Heart left ventricle (tissue), 16 donors: ENCODE measurements around the gene SMPD3. TPM values are rescaled to one million over a fixed set of nuclear protein-coding genes. Genes with fewer than 3 reads are reported as not detected.

Source experiments
- ATAC-seq, 4 donors: fragments of 200-7000 bp; cut with Tn5 transposase; one replicate each; pipeline ENCODE4 v1.9.1; 2020 to 2022; ENCODE audit warnings: moderate library complexity in 4 of 4, mild to moderate bottlenecking in 3 of 4, moderate number of reproducible peaks in 1 of 4
- DNase-seq, 5 donors: peaks; one replicate each; pipeline ENCODE4 v3.0.0-alpha.2; 2020
- H3K27ac ChIP-seq, 12 donors: fragments of 200-600 bp; sonication (generic) in 4 of 12; one replicate each; pipeline versions ENCODE4 v1.5.0 to v1.8.0; 2016 to 2022; ENCODE audit warnings: mild to moderate bottlenecking in 2 of 12
- H3K27me3 ChIP-seq, 9 donors: fragments of 200-600 bp; sonication (generic) in 2 of 9; one replicate each; pipeline versions ENCODE4 v1.5.1 to v1.8.0; 2016 to 2022; ENCODE audit warnings: mild to moderate bottlenecking in 3 of 9
- H3K36me3 ChIP-seq, 9 donors: fragments of 200-600 bp; sonication (generic) in 2 of 9; one replicate each; pipeline versions ENCODE4 v1.5.0 to v1.8.0; 2018 to 2022; ENCODE audit warnings: mild to moderate bottlenecking in 2 of 9
- H3K4me1 ChIP-seq, 12 donors: fragments of 200-600 bp; sonication (generic) in 4 of 12; one replicate each; pipeline versions ENCODE4 v1.5.0 to v1.8.0; 2016 to 2022; ENCODE audit warnings: mild to moderate bottlenecking in 3 of 12
- H3K4me3 ChIP-seq, 12 donors: fragments of 200-600 bp; sonication (generic) in 4 of 12; one replicate each; pipeline versions ENCODE4 v1.5.0 to v1.8.0; 2017 to 2022; ENCODE audit warnings: mild to moderate bottlenecking in 9 of 12, moderate library complexity in 4 of 12
- H3K9me3 ChIP-seq, 12 donors: fragments of 200-600 bp; sonication (generic) in 4 of 12; one replicate each; pipeline versions ENCODE4 v1.5.0 to v1.8.0; 2016 to 2022; ENCODE audit warnings: mild to moderate bottlenecking in 1 of 12
- POLR2A ChIP-seq, 2 donors: fragments of 450-650 bp; IDR thresholded peaks; one replicate each; pipeline ENCODE4 v1.6.1; 2017; ENCODE audit warnings: antibody characterized with exemption in 2 of 2, mild to moderate bottlenecking in 2 of 2, moderate library complexity in 2 of 2
- WGBS, 4 donors: extraction: QIAGEN DNeasy Blood & Tissue Kit in 2 of 4; methylation state at CpG; one replicate each; pipeline versions ENCODE4 v1.1.5 to v1.1.7; 2013 to 2018; 5-methylcytosine and 5-hydroxymethylcytosine counted together
- intact Hi-C, 10 donors: fragments of 100-400 bp; cut with DNase I; formaldehyde crosslinking; loops; one replicate each; pipeline versions ENCODE4 v1.11.1 to v1.14.2; 2022
- polyA plus RNA-seq, 2 donors: library from polyadenylated mRNA; stranded (reverse); fragments of 200-250 nt; gene quantifications; one replicate each; pipeline ENCODE4 v1.2.3, GENCODE V29; 2013
- total RNA-seq, 9 donors: library from RNA; depleted of rRNA in 2 of 9; stranded (reverse); fragments of >200 nt in 2 of 9; fragmentation: NEBNext Ultra II Directional in 3 of 9; extraction: Animal tissue kit (Norgen Biotek cat#: 25700) in 3 of 9; gene quantifications; one replicate each; pipeline versions ENCODE4 v1.1.0 to v1.2.4, GENCODE V29; 2016 to 2023
- TF ChIP-seq, protein P1 (sequence below), 12 donors: fragments of 200-600 bp; sonication (generic) in 4 of 12; IDR thresholded peaks; one replicate each; pipeline versions ENCODE4 v1.5.0 to v1.8.0; 2018 to 2022; ENCODE audit warnings: antibody characterized with exemption in 12 of 12, mild to moderate bottlenecking in 5 of 12
- donor health status: ischemic (EF 13 %, LVEDD 7.1; RV severe dilation, severe dysfunction).
- donor health status: healthy with polysubstance abuse.
- donor health status: DM: no; HTN: yes; CAD: no.
- donor health status: DM: no; HTN: no; CAD: no.
- donor health status: ischemic (EF 25% LVEDD 6.9; RV normal size, moderate dysfunction).
- donor health status: ischemic (EF 25% LVEDD 5.7; RV mildly dilated, moderate dysfunction).
- donor health status: healthy.
- donor health status: DM: yes; HTN: yes; CAD: no.
- donor health status: ischemic (EF 35%, LVEDD 5.7; RV mildly dilated, moderate dysfunction).
- donor health status: nonischemic (EF 11% LVEDD 7.7; RV severe dilation, severe dysfunction).
- donor health status: DM: yes; HTN: yes; CAD: no.
- donor health status: PGD.
- donor health status: ischemic (EF 29% LVEDD 5.4; RV normal size, mild dysfunction).
- donor health status: nonischemic (EF 23%, LVEDD 6.1; RV moderate dilation, normal function).

Gene SMPD3
- total and polyA plus RNA-seq, 11 donors = 0.07 to 14.4 (median 0.17) TPM; not detected in 3

DNA sequence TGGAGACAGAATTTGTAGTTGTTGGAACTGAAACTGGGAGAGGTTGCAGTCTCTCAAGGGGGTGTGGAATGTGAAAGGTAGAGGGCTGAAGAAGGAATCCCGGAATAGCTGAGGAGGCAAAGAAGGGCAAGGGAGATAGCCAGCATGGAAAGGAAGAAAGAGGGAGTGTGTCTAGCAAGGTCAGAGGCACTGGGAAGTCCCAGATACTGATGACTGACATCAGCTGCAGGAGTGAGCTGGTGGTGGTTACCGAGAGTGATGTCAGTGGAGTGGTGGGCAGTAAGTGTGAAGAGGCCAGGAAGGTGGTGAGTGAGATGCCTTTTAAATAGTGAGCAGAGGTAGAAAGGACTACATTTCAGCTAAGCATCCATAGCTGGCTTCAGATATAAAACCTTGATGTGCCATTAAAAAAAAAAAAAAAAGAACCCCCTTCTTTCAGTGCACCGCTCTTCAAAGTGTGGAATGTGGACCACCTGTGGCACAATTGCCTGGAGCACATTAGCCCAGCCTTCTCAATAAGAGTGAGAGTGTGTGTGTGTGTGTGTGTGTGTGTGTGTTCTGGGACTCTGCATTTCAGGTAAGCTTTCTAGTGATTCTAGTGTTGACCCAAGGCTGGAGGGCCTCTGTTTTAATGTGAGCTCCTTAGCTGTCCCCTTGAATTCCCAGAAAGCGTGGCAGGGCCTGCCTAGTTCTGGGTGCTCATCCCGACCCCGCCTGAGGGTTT, 129.0 kb downstream of the SMPD3 start:
- DNase-seq (no peak), ATAC-seq (no peak)
- no peaks in the 10 kb centered on the region for H3K4me1 ChIP-seq
- H3K27me3 ChIP-seq = no peaks in the 10 kb centered on the region
- 89 to 94% (median 93%) methylated on average over 6 of the region's 6 CpGs for WGBS, 4 donors
- intact Hi-C loops = no loop called here
- H3K4me3 ChIP-seq = no peak overlapping the region
- TF ChIP-seq, protein P1, sequence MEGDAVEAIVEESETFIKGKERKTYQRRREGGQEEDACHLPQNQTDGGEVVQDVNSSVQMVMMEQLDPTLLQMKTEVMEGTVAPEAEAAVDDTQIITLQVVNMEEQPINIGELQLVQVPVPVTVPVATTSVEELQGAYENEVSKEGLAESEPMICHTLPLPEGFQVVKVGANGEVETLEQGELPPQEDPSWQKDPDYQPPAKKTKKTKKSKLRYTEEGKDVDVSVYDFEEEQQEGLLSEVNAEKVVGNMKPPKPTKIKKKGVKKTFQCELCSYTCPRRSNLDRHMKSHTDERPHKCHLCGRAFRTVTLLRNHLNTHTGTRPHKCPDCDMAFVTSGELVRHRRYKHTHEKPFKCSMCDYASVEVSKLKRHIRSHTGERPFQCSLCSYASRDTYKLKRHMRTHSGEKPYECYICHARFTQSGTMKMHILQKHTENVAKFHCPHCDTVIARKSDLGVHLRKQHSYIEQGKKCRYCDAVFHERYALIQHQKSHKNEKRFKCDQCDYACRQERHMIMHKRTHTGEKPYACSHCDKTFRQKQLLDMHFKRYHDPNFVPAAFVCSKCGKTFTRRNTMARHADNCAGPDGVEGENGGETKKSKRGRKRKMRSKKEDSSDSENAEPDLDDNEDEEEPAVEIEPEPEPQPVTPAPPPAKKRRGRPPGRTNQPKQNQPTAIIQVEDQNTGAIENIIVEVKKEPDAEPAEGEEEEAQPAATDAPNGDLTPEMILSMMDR (IDR thresholded peaks at IDR 0.05) = no peak
- no peak for TF ChIP-seq POLR2A (IDR thresholded peaks at IDR 0.05)
- H3K36me3 ChIP-seq = peaks cover 0 to 95% (median 74%) of the 10 kb centered on the region in 9 donors
- no peaks in the 10 kb centered on the region for H3K9me3 ChIP-seq
- no peak overlapping the region for H3K27ac ChIP-seq

DNA sequence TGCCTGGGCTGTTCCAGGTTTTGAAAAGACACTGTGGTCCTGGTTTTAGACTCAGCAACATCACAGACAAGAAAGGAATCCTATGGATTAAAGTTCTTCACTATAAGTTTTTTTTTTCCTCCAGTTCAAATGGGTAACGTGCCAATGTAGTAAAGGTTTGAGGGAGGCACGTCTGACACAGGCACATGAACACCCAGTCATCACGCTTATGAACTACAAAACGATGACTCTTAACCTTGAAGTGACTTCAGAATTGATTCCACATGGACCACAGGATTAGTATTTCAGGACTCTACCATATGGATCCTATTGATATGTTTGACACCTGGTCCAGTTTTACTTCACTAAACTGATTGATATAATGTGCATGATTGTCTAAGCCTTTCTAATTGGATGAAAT, 135.2 kb downstream of the SMPD3 start:
- Histone ChIP-seq H3K36me3 (peaks cover 0 to 71% (median 44%) of the 10 kb centered on the region in 9 donors), H3K9me3 (no peaks in the 10 kb centered on the region), H3K4me3 (no peak overlapping the region), H3K4me1 (peaks cover 6 to 37% (median 26%) of the 10 kb centered on the region in 12 donors), H3K27me3 (no peaks in the 10 kb centered on the region), H3K27ac (no peak overlapping the region)
- intact Hi-C loops = loop anchor here in 9 of 10 donors (5.0 kb wide), 2 partner anchors 51 to 66 kb away; partner anchors contain the start of genes SLC7A6 (in 7 of the 9) and PLA2G15 (in 3 of the 9)
- no peak for TF ChIP-seq POLR2A (IDR thresholded peaks at IDR 0.05)
- TF ChIP-seq, protein P1 (IDR thresholded peaks at IDR 0.05) = no peak
- DNase-seq (no peak), ATAC-seq (no peak)
- WGBS, 4 donors = 81 to 87% (median 82%) methylated on average over 4 of the region's 4 CpGs

DNA sequence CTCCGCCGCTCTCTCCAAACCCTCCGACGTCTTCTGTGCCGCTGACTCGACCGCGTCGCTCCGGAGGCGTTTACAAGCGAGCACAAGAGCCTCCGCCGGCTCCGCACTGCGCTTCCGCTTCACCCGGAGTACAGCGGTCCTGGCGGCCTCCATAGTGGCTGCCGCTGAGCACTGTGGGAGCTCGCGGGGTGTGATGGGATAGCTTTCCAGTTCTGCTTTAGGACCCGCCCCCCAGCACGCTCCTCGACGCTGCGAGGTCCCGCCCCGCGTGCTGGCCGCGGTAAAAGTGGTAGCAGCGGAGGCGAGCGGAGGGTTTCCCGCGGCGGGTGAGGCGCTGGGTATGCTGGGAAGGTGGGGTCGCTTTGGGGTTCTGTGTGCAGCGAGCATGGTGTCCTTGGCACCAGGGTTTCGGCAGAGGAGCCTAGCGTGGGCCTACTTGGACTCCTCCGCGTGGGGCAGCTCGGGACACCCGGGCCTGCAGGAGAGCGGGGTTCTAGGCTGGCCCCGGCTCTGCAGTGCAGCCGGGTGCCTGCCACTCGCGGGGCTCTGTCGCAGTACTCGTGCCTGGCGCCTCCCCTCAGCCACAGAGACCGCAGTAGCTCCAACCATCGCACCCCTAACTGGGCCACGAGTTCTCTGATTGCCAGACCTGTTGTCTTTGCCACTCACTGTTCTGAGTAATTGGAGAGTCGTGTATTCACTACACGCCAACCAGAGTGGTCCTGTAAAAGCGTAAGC, 137.4 kb downstream of the SMPD3 start, which contains the start of the genes PRMT7 and SLC7A6OS:
Gene PRMT7, plus strand, starts transcription at position 246 of the 738 bp plus-strand sequence. CDS start 4,961 bp downstream, outside the sequence.
Gene SLC7A6OS, minus strand, starts transcription at position 173 of the 738 bp plus-strand sequence. Its CDS starts 20 bp downstream, at position 153.
- H3K4me1 ChIP-seq = peaks cover 6 to 37% (median 26%) of the 10 kb centered on the region in 12 donors
- H3K27me3 ChIP-seq = no peaks in the 10 kb centered on the region
- no peaks in the 10 kb centered on the region for H3K9me3 ChIP-seq
- peak; percentile 100 for ATAC-seq
- DNase-seq = peak; percentile 91 to 94 (median 93)
- TF ChIP-seq, protein P1 (IDR thresholded peaks at IDR 0.05) = peak in 7 of 12 donors; percentile 27 to 64 (median 39)
- TF ChIP-seq POLR2A (IDR thresholded peaks at IDR 0.05) = peak in 1 of 2 donors; percentile 76
- peaks cover 0 to 71% (median 48%) of the 10 kb centered on the region in 9 donors for H3K36me3 ChIP-seq
- 0% methylated on average over 27 to 62 of the region's 62 CpGs for WGBS, 4 donors
- intact Hi-C loops = loop anchor here (1.0 to 5.0 kb wide), 4 partner anchors 46 to 64 kb away; partner anchors contain the start of genes SLC7A6 (in 10 of the 10) and PLA2G15 (in 3 of the 10)
- peak within 1 kb of the TSS; percentile 15 to 95 (median 83) for H3K27ac ChIP-seq
- peak within 1 kb of the TSS; percentile 69 to 98 (median 89) for H3K4me3 ChIP-seq
